NB4 (cell line): ENCODE measurements around the gene KCNQ5.

Experiments used
- DNase-seq: peaks from one replicate; pipeline ENCODE4 v3.0.0; 2010; ENCODE audit warnings: low read depth
- H3K4me3 ChIP-seq: one replicate; pipeline ENCODE4 v1.5.1; 2011; ENCODE audit warnings: mild to moderate bottlenecking, low read depth, low read length, moderate library complexity
- CTCF ChIP-seq: IDR thresholded peaks from one replicate; pipeline ENCODE4 v1.5.1; 2012; ENCODE audit warnings: low read depth, low read length
- MAX ChIP-seq: IDR thresholded peaks from 2 replicates; pipeline ENCODE4 v1.6.1; 2011; ENCODE audit warnings: low read depth, low read length
- MYC ChIP-seq: IDR thresholded peaks from 2 replicates; pipeline ENCODE4 v1.6.1; 2011; ENCODE audit warnings: low read depth, low read length
- POLR2A ChIP-seq: IDR thresholded peaks from 2 replicates; pipeline ENCODE4 v1.6.1; 2011; ENCODE audit warnings: mild to moderate bottlenecking; ENCODE audit not compliant: insufficient read length; ENCODE audit errors: extremely low read depth

Gene KCNQ5

DNA sequence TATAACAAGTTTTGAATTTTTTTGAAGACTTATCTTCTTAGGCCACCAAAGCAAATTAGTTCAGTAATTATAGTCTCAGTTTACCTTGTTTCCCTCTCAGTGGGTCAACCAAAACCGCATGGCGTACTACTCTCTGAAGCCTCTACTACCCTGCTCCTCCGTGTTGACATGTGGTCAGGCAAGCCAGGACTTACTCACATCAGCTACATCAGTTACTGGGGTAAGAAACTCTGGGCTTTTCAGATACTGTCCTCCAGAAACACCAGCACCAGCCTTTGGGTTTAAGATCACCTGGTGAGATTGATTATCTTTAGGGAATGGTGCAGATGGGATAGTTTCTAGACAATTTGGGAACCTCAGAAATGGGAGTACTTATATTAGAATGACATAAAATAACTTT is 55.1 kb downstream of the KCNQ5 start:
- no peak for DNase-seq
- TF ChIP-seq CTCF = no peak
- TF ChIP-seq MAX = no peak
- no peak for TF ChIP-seq POLR2A
- TF ChIP-seq MYC = no peak
- no peak overlapping the region for H3K4me3 ChIP-seq

GRCh38 chr6:72677740-72678139 is 55.9 kb downstream of the KCNQ5 start:
- no peak for DNase-seq
- no peak overlapping the region for H3K4me3 ChIP-seq
- no peak for TF ChIP-seq MYC

DNA sequence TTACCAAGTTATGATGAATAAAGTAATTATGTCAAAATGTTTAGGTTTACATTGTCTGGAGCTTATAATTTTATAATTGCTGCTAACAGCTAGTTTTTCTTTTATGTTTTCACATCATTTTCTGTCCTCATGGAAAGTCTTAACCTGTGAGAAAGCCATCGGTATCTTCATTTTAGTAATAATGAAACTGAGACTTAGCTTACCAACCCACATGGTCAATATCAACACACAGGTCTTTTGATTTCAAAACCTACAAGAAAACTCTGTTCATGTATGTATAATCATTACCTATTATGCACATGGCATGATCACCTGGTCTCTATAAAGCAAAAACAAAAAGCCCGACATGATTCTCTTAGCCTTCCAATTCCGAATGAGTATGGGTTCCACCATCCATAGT is 61.9 kb downstream of the KCNQ5 start:
- no peak overlapping the region for H3K4me3 ChIP-seq
- no peak for DNase-seq
- TF ChIP-seq POLR2A (no peak), MAX (no peak), MYC (no peak), CTCF (no peak)

DNA sequence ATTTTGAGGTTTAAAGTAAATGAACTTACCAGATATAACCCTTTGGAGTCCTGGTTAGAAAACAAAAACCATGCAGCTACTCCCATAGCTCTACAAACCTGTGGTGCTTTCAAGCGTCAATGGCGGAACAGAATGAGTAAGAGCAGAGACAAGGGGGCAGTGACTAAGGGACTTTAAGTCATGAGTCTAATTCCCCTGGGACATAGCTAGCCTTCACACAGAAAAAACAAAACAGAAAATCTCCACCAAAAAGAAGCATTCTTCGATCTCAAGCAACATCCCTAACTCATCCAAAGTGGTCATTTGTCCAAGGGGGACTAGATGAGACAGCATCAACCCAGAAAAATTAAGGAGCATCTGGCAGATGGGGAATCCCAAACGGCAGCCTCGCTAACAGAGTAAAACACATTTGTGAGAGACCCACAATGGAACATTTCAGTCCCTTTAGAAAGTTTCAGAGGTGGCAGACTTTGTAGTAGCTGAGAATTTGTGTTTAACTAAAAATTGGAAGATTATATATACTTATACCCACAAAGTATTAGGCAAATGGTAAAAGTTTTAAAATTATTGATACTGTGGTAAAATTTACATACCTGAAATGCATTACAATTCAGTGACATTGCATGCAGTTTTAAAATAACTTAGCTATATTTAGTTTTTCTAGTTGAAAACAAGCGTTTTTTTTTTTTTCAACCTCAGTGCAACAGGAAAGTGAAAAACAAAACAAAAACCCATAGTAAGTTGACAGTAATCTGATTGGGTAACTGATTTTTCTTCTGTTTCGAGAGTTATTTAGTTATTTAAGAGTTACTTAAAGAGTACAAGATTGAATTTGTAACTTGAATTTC is 67.5 kb downstream of the KCNQ5 start:
- TF ChIP-seq POLR2A (no peak), MAX (no peak), CTCF (no peak), MYC (no peak)
- no peak overlapping the region for H3K4me3 ChIP-seq
- DNase-seq = peak; percentile 57

- no peak for DNase-seq
- no peak overlapping the region for H3K4me3 ChIP-seq
- TF ChIP-seq POLR2A (no peak), CTCF (no peak), MYC (no peak)
These were observed 69.4 kb downstream of the KCNQ5 start for GRCh38 chr6:72691249-72691648.

GRCh38 chr6:72696055-72696454 is 74.2 kb downstream of the KCNQ5 start:
- no peak for DNase-seq
- TF ChIP-seq MYC (no peak), MAX (no peak), CTCF (no peak), POLR2A (no peak)
- no peak overlapping the region for H3K4me3 ChIP-seq
